HepG2 (cell line): ENCODE results near the gene ARID3C. TPM values are rescaled to one million over a fixed set of nuclear protein-coding genes. Genes with fewer than 3 reads are reported as not detected.

ENCODE experiments used
- ATF1 ChIP-seq: IDR thresholded peaks from 2 replicates; pipeline ENCODE4 v1.6.1; 2016; ENCODE audit warnings: mild to moderate bottlenecking, control low read depth
- CHD2 ChIP-seq: IDR thresholded peaks from 2 replicates; pipeline ENCODE4 v1.6.1; 2011; ENCODE audit warnings: low read depth, low read length, improper control_type of control experiment
- EZH2 ChIP-seq: conservative IDR thresholded peaks from 2 replicates; pipeline ENCODE4 v1.6.1; 2012; ENCODE audit warnings: mild to moderate bottlenecking, low read depth, low read length, moderate library complexity
- GTF2F1 ChIP-seq: fragments of 150-350 bp; IDR thresholded peaks from 2 replicates; pipeline ENCODE4 v1.6.1; 2014; ENCODE audit warnings: low read length
- HOXA9 ChIP-seq: sonication (generic); formaldehyde crosslinking; IDR thresholded peaks from 2 replicates; pipeline ENCODE4 v1.8.1; 2022; ENCODE audit warnings: missing genetic modification reagents, mild to moderate bottlenecking, moderate library complexity, borderline replicate concordance
- HOXD1 ChIP-seq: sonication (generic); formaldehyde crosslinking; IDR thresholded peaks from 2 replicates; pipeline ENCODE4 v1.5.0; 2020; ENCODE audit warnings: missing genetic modification reagents
- JDP2 ChIP-seq: sonication (generic); formaldehyde crosslinking; IDR thresholded peaks from 2 replicates; pipeline ENCODE4 v1.8.1; 2022; ENCODE audit warnings: missing genetic modification reagents, borderline replicate concordance
- KLF15 ChIP-seq: sonication (generic); formaldehyde crosslinking; IDR thresholded peaks from 2 replicates; pipeline ENCODE4 v1.8.1; 2023; ENCODE audit warnings: borderline replicate concordance, mild to moderate bottlenecking, inconsistent platforms, missing genetic modification reagents, mixed read lengths
- LCORL ChIP-seq, 2 experiments: fragments of 450-650 bp in 1 of 2; sonication (generic) in 1 of 2; formaldehyde crosslinking in 1 of 2; IDR thresholded peaks; 2 replicates each; pipeline versions ENCODE4 v1.5.0 to v1.6.1; 2017 to 2020; ENCODE audit warnings: antibody characterized with exemption in 1 of 2, missing genetic modification reagents in 1 of 2
- PCBP2 ChIP-seq: fragments of 200-400 bp; formaldehyde crosslinking; optimal IDR thresholded peaks from 2 replicates; pipeline ENCODE3; 2018; ENCODE audit warnings: low read length, low read depth; ENCODE audit not compliant: poor library complexity, severe bottlenecking
- PITX1 ChIP-seq: sonication (generic); formaldehyde crosslinking; IDR thresholded peaks from 2 replicates; pipeline ENCODE4 v1.5.1; 2020; ENCODE audit warnings: mild to moderate bottlenecking, missing genetic modification reagents
- SALL2 ChIP-seq: sonication (generic); formaldehyde crosslinking; IDR thresholded peaks from 2 replicates; pipeline ENCODE4 v1.8.1; 2023; ENCODE audit warnings: mild to moderate bottlenecking, missing genetic modification reagents, inconsistent platforms
- SNAPC5 ChIP-seq: sonication (generic); formaldehyde crosslinking; IDR thresholded peaks from 2 replicates; pipeline ENCODE4 v1.8.1; 2023; ENCODE audit warnings: mild to moderate bottlenecking, missing genetic modification reagents, borderline replicate concordance
- SP140L ChIP-seq: sonication (generic); formaldehyde crosslinking; IDR thresholded peaks from 2 replicates; pipeline ENCODE4 v1.4.0; 2020; ENCODE audit warnings: missing genetic modification reagents, borderline replicate concordance
- TBX3 ChIP-seq: fragments of 450-650 bp; IDR thresholded peaks from 2 replicates; pipeline ENCODE4 v1.6.1; 2017; ENCODE audit warnings: antibody characterized with exemption, mild to moderate bottlenecking, inconsistent platforms, borderline replicate concordance
- TEAD3 ChIP-seq: optimal IDR thresholded peaks from 2 replicates; pipeline ENCODE3; 2016; ENCODE audit warnings: borderline replicate concordance
- TIGD3 ChIP-seq: sonication (generic); formaldehyde crosslinking; IDR thresholded peaks from 2 replicates; pipeline ENCODE4 v1.5.1; 2020; ENCODE audit warnings: mild to moderate bottlenecking, missing genetic modification reagents, borderline replicate concordance
- ZBTB26 ChIP-seq: IDR thresholded peaks from 2 replicates; pipeline ENCODE4 v1.6.1; 2016; ENCODE audit warnings: missing compliant biosample characterization, missing genetic modification reagents, borderline replicate concordance
- ZC3H13 ChIP-seq: sonication (generic); formaldehyde crosslinking; IDR thresholded peaks from 2 replicates; pipeline ENCODE4 v1.8.1; 2023; ENCODE audit warnings: mild to moderate bottlenecking, missing genetic modification reagents, moderate library complexity
- ZFP41 ChIP-seq: sonication (generic); formaldehyde crosslinking; IDR thresholded peaks from 2 replicates; pipeline ENCODE4 v1.4.0; 2020; ENCODE audit warnings: mild to moderate bottlenecking, missing genetic modification reagents, borderline replicate concordance
- ZNF180 ChIP-seq: sonication (generic); formaldehyde crosslinking; IDR thresholded peaks from 2 replicates; pipeline ENCODE4 v1.4.0; 2020; ENCODE audit warnings: low read depth, missing genetic modification reagents, borderline replicate concordance
- ZNF326 ChIP-seq: sonication (generic); formaldehyde crosslinking; IDR thresholded peaks from 2 replicates; pipeline ENCODE4 v1.4.0; 2020; ENCODE audit warnings: missing genetic modification reagents, borderline replicate concordance
- ZNF543 ChIP-seq: sonication (generic); formaldehyde crosslinking; IDR thresholded peaks from 2 replicates; pipeline ENCODE4 v1.4.0; 2020; ENCODE audit warnings: mild to moderate bottlenecking, missing genetic modification reagents
- ZNF576 ChIP-seq: sonication (generic); formaldehyde crosslinking; IDR thresholded peaks from 2 replicates; pipeline ENCODE4 v1.4.0; 2020; ENCODE audit warnings: mild to moderate bottlenecking, missing genetic modification reagents
- ZNF644 ChIP-seq: IDR thresholded peaks from 2 replicates; pipeline ENCODE4 v1.6.1; 2016; ENCODE audit warnings: low read depth
- ZNF800 ChIP-seq: sonication (generic); formaldehyde crosslinking; IDR thresholded peaks from 2 replicates; pipeline ENCODE4 v1.4.0; 2020; ENCODE audit warnings: missing genetic modification reagents
- polyA plus RNA-seq, 8 experiments: library from polyadenylated mRNA; depleted of rRNA in 3 of 8; stranded (reverse) in 7 of 8; unstranded in 1 of 8; fragments of >200 nt; fragmentation: Illumina TruSeq in 4 of 8; extraction: Trizol in 4 of 8; gene quantifications; 2 replicates each; pipeline versions ENCODE4 v1.2.1 to v1.2.3, GENCODE V29; 2011 to 2016; ENCODE audit warnings: low read depth in 4 of 8, missing spikeins in 1 of 8, mixed read lengths in 1 of 8; ENCODE audit not compliant: insufficient read depth in 1 of 8
- total RNA-seq, 5 experiments: library from RNA; depleted of rRNA; stranded (reverse); fragments of >200 nt; fragmentation: Illumina TruSeq; extraction: Trizol; gene quantifications; 2 replicates each; pipeline ENCODE4 v1.2.3, GENCODE V29; 2016; ENCODE audit warnings: low read depth in 1 of 5

ARID3C gene
- total and polyA plus RNA-seq, 2 of the 13 experiments (the other 11 are each of a cell fraction or from before 2014, with no cell fraction given), result not detected

GRCh38 chr9:34637356-34638137 is 8.7 kb upstream of the ARID3C start, which contains the start of gene SIGMAR1 (continued):
- TF ChIP-seq TIGD3 (CRISPR knock-in tag), result no peak; the same call in 1 of the 2 replicates
- TF ChIP-seq SP140L (CRISPR knock-in tag), result no peak
- no peak for TF ChIP-seq ZNF800 (CRISPR knock-in tag)
- TF ChIP-seq PITX1 (CRISPR knock-in tag), result peak; percentile 25; the same call in 1 of the 2 replicates
- no peak for TF ChIP-seq HOXD1 (CRISPR knock-in tag)
- TF ChIP-seq GTF2F1, result no peak
- TF ChIP-seq TBX3, result no peak
- peak; percentile 23 for TF ChIP-seq TEAD3 (CRISPR knock-in tag)
- TF ChIP-seq JDP2 (CRISPR knock-in tag), result no peak
- TF ChIP-seq ZFP41 (CRISPR knock-in tag), result no peak
- TF ChIP-seq ATF1 (CRISPR knock-in tag), result no peak
- TF ChIP-seq KLF15 (CRISPR knock-in tag), result no peak; the same call in 1 of the 2 replicates
- no peak for TF ChIP-seq LCORL (IDR thresholded peaks at IDR 0.05)
- TF ChIP-seq LCORL (CRISPR knock-in tag; IDR thresholded peaks at IDR 0.05), result peak; percentile 48
- TF ChIP-seq CHD2, result no peak
- TF ChIP-seq ZC3H13 (CRISPR knock-in tag), result no peak
- TF ChIP-seq ZNF180 (CRISPR knock-in tag), result no peak
- TF ChIP-seq SALL2 (CRISPR knock-in tag), result peak; percentile 81; the same call in 1 of the 2 replicates
- TF ChIP-seq PCBP2, result no peak
- TF ChIP-seq SNAPC5 (CRISPR knock-in tag), result peak; percentile 85; the same call in 1 of the 2 replicates
- no peak for TF ChIP-seq EZH2
- TF ChIP-seq ZNF644 (CRISPR knock-in tag), result no peak
- TF ChIP-seq ZNF543, result peak; percentile 74; the same call in 1 of the 2 replicates
- TF ChIP-seq HOXA9 (CRISPR knock-in tag), result no peak; the same call in 1 of the 2 replicates
- TF ChIP-seq ZNF326, result no peak
- TF ChIP-seq ZBTB26 (CRISPR knock-in tag), result no peak
- TF ChIP-seq ZNF576 (CRISPR knock-in tag), result no peak
